GM20000 (cell line): ENCODE data around the gene KERA.

Experiments used
- DNase-seq: peaks from one replicate; pipeline ENCODE4 v3.0.0; 2012; ENCODE audit warnings: low spot score
- TF ChIP-seq, protein P1 (sequence below): IDR thresholded peaks from 2 replicates; pipeline ENCODE4 v1.5.1; 2012; ENCODE audit warnings: mild to moderate bottlenecking, control low read depth; ENCODE audit errors: extremely low read depth, missing control alignments

The KERA gene

GRCh38 chr12:91057368-91058165 is at the start of gene KERA:
TSS of gene KERA (minus strand) at chr12:91058024. CDS start at chr12:91056281, 1,743 bp downstream.
- DNase-seq = no peak
- TF ChIP-seq, protein P1, sequence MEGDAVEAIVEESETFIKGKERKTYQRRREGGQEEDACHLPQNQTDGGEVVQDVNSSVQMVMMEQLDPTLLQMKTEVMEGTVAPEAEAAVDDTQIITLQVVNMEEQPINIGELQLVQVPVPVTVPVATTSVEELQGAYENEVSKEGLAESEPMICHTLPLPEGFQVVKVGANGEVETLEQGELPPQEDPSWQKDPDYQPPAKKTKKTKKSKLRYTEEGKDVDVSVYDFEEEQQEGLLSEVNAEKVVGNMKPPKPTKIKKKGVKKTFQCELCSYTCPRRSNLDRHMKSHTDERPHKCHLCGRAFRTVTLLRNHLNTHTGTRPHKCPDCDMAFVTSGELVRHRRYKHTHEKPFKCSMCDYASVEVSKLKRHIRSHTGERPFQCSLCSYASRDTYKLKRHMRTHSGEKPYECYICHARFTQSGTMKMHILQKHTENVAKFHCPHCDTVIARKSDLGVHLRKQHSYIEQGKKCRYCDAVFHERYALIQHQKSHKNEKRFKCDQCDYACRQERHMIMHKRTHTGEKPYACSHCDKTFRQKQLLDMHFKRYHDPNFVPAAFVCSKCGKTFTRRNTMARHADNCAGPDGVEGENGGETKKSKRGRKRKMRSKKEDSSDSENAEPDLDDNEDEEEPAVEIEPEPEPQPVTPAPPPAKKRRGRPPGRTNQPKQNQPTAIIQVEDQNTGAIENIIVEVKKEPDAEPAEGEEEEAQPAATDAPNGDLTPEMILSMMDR = no peak

DNA sequence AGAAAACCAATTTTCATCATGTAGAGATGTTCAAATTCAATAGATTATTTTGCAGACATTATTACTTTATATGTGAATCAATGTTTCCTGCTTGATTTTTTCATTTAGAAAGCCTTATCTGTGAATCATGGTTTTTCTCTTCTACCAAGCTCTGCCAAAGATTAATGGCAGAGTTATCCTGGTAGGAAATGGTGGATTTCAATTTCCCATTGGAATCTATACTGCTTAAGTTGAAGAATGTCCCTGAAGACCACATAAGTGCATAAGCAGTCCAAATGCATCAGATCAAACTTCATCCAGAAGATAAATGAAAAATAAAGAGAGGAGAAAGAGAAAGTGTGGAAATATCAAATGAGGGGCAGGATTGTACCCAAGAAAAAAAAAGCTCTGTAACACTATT is 48.5 kb upstream of the KERA start:
- TF ChIP-seq, protein P1 = no peak
- no peak for DNase-seq

DNA sequence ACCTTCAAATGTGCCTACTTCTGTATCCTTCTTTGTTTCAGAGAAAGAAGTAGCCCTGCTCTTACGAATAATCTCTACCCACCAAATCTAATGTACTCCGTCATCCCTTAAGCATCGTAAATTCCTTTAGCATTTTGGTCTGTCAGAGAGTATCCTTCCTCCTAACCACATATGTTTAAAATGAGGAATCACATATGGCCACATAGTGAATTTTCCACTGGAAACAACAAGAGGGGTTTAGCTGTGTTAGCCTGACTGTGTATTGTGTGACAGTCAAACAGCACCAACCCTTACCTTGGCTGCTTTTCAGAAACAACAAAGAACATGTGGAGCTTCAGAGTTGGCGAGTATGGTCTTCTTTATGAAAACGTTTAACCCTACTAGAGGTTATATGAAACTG is 48.0 kb upstream of the KERA start:
- TF ChIP-seq, protein P1 = no peak
- no peak for DNase-seq

GRCh38 chr12:91104812-91105466 is 47.1 kb upstream of the KERA start:
- DNase-seq = no peak
- TF ChIP-seq, protein P1 = no peak

- DNase-seq = no peak
- TF ChIP-seq, protein P1 = no peak
Observed at GRCh38 chr12:91103624-91104023, 45.8 kb upstream of the KERA start.

DNA sequence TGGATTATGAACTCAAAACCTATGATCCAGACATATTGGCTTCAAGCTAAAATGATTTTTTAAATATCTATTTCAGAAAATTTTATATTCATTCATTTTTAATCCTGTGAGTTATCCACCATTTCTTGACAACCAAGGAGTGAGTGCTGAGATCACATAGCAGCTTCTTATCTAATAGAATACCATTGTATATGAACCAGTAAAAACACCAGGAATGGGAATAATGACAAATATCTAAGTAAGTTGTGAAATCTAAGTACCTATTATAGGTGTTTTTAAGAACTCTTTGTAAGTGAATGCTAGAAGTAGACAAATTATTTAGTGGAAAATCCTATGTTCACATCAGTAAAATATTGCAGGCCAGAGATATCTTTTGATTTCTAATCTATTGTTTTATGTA is 45.3 kb upstream of the KERA start:
- TF ChIP-seq, protein P1 = no peak
- DNase-seq = no peak

DNA sequence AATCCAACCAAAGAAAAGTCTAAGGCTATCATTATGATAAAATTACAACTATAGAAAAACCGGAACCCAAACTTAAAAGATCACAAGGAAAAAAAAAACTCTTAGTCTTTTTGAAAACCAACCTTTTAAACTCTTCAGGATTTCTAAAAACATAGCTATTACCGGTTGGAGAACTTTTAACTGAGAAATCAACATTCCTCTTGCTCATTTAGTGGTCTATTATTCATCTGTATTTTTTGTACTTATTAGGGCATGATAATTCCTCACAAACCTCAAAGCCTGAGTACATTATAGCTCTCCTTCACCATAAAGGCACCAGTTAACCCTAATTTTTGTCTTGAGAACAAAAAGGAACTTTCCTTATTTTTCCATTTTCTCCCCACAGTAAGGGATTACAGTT is 43.1 kb upstream of the KERA start:
- TF ChIP-seq, protein P1 = no peak
- DNase-seq = no peak
